ENCODE results near the gene NABP2. TPM values are rescaled to one million over a fixed set of nuclear protein-coding genes. Genes with fewer than 3 reads are reported as not detected.

Gene NABP2
- total RNA-seq, 1 experiment from 2014 or later, result 67.5 TPM

DNA sequence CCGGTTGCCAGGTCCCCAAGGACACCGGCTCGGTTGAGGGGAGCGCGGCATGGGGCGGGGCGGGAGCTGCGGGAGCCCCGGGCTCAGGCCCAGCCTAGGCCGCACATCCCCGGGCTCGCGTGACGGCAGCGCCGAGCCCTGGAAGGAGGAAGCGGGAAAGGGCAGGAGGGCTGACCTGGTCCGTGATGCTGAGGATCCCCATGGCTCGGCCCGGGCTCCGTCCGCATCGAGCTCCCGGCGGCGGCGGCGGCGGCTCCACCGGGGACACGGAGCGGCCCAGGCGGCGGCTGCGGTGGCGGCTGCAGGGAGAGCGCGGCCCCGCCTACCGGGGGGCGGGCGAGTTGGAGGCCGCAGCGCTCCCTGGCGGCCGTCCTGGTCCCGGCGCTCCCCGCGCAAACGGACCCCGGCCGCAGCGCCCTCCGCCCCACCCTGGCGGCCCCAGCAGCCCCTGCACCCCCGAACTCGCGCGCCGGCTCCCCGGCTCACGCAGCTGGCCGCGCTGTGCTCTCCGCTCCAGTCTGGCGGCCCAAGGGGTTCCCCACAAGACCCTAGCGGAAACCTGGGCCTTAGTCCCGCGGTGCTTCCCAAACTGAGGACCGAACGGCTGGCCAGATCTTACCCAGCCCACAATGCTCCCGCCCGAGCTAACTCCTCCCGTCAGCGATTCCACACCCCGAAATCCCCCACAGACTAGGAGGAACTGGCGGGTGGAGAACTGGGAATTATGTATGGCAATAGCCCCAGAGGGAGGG lies 34.1 kb downstream of the NABP2 start, which contains the start of gene ANKRD52:
TSS of gene ANKRD52 (minus strand) at position 317 of the 752 bp plus-strand sequence. CDS start at position 202, 115 bp downstream.
- intact Hi-C loops (cut with micrococcal nuclease; ENCODE audit: unreplicated experiment), result loop anchor here (1.0 to 5.0 kb wide), 2 partner anchors 36 to 65 kb away; partner anchors contain the start of genes NABP2 and RNF41
- TF ChIP-seq EZH2 (IDR thresholded peaks at IDR 0.05; ENCODE audit: borderline replicate concordance, low read depth, low read length, poor library complexity, severe bottlenecking), result no peak
- TF ChIP-seq, protein P1, sequence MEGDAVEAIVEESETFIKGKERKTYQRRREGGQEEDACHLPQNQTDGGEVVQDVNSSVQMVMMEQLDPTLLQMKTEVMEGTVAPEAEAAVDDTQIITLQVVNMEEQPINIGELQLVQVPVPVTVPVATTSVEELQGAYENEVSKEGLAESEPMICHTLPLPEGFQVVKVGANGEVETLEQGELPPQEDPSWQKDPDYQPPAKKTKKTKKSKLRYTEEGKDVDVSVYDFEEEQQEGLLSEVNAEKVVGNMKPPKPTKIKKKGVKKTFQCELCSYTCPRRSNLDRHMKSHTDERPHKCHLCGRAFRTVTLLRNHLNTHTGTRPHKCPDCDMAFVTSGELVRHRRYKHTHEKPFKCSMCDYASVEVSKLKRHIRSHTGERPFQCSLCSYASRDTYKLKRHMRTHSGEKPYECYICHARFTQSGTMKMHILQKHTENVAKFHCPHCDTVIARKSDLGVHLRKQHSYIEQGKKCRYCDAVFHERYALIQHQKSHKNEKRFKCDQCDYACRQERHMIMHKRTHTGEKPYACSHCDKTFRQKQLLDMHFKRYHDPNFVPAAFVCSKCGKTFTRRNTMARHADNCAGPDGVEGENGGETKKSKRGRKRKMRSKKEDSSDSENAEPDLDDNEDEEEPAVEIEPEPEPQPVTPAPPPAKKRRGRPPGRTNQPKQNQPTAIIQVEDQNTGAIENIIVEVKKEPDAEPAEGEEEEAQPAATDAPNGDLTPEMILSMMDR (conservative IDR thresholded peaks at IDR 0.05; ENCODE audit: low read depth, low read length), result peak; percentile 54; the same call in 1 of the 2 replicates
- Histone ChIP-seq H3K9me3 (ENCODE audit: low read depth, low read length, poor library complexity, severe bottlenecking) (no peaks in the 10 kb centered on the region), H3K4me3 (ENCODE audit: low read depth, low read length, poor library complexity, severe bottlenecking) (peak within 1 kb of the TSS; percentile 99), H3K36me3 (ENCODE audit: insufficient read depth, low read length, poor library complexity, severe bottlenecking) (peaks cover 39% of the 10 kb centered on the region), H3K27me3 (replicated peaks; ENCODE audit: insufficient read depth, low read depth, low read length, poor library complexity) (no peaks in the 10 kb centered on the region), H3K4me1 (ENCODE audit: insufficient read depth, low read length, poor library complexity, severe bottlenecking) (peaks cover 20% of the 10 kb centered on the region), H3K27ac (ENCODE audit: low read depth, low read length, poor library complexity, severe bottlenecking) (peak within 1 kb of the TSS; percentile 91)
- BruUV-seq (replicated peaks), result no TSS peak
- CTCF ChIA-PET, result interaction anchor here (0.6 to 1.2 kb wide), 3 partner anchors 9 to 69 kb away, joined by 3 read pairs; partner anchors contain the start of genes COQ10A and SMARCC2
- POLR2A ChIA-PET (ENCODE audit: low non-redundant PET), result no interaction called here
- peak; percentile 89 for DNase-seq (ENCODE audit: low spot score)

DNA sequence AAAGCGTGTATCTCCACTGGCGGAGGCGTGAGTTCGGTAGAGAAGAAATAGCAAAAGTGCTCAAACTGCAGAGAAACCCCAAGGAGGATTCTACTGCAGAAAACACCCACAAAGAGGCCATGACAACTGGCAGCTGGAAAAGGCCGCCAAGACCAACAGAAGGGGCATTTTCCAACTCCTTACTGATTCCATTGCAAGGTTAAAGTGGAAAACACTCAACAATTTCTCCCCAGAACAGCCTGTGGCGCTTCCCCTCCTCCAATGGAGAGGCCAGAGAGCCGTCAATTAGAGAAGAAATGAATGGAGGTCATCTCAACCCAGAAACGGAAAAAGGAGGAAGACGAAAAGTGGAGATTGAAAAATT lies 34.7 kb downstream of the NABP2 start:
- no peaks in the 10 kb centered on the region for H3K9me3 ChIP-seq (ENCODE audit: low read depth, low read length, poor library complexity, severe bottlenecking)
- peak overlapping the region; percentile 91 for H3K27ac ChIP-seq (ENCODE audit: low read depth, low read length, poor library complexity, severe bottlenecking)
- intact Hi-C loops (cut with micrococcal nuclease; ENCODE audit: unreplicated experiment), result loop anchor here (1.0 to 5.0 kb wide), 2 partner anchors 37 to 66 kb away; partner anchors contain the start of genes NABP2 and RNF41
- peaks cover 33% of the 10 kb centered on the region for H3K36me3 ChIP-seq (ENCODE audit: insufficient read depth, low read length, poor library complexity, severe bottlenecking)
- no TSS peak for BruUV-seq (replicated peaks)
- peak overlapping the region; percentile 99 for H3K4me3 ChIP-seq (ENCODE audit: low read depth, low read length, poor library complexity, severe bottlenecking)
- DNase-seq (ENCODE audit: low spot score), result no peak
- ChIA-PET POLR2A (ENCODE audit: low non-redundant PET) (no interaction called here), CTCF (interaction anchor here (1.2 kb wide), 1 partner anchor 70 kb away, joined by 3 read pairs; the partner anchor contains the start of gene SMARCC2)
- H3K4me1 ChIP-seq (ENCODE audit: insufficient read depth, low read length, poor library complexity, severe bottlenecking), result peaks cover 20% of the 10 kb centered on the region
- H3K27me3 ChIP-seq (replicated peaks; ENCODE audit: insufficient read depth, low read depth, low read length, poor library complexity), result no peaks in the 10 kb centered on the region
- TF ChIP-seq, protein P1 (conservative IDR thresholded peaks at IDR 0.05; ENCODE audit: low read depth, low read length), result no peak
- TF ChIP-seq EZH2 (IDR thresholded peaks at IDR 0.05; ENCODE audit: borderline replicate concordance, low read depth, low read length, poor library complexity, severe bottlenecking), result no peak

DNA sequence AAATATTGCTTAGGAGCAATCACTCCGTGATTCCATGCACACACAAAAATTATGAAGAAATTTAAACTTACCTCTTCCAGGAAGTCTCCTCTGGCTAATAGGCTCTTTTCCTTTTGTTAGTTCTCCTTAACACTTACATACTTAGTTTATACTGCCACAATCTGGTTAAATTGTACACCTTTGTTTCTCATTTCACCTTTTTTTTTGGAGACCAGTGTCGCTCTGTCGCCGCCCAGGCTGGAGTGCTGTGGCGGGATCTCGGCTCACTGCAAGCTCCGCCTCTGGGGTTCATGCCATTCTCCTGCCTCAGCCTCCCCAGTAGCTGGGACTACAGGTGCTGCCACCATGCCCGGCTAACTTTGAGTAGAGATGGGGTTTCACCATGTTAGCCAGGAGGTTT lies 36.2 kb downstream of the NABP2 start:
- ChIA-PET CTCF (no interaction called here), POLR2A (ENCODE audit: low non-redundant PET) (no interaction called here)
- Histone ChIP-seq H3K27ac (ENCODE audit: low read depth, low read length, poor library complexity, severe bottlenecking) (no peak overlapping the region), H3K4me3 (ENCODE audit: low read depth, low read length, poor library complexity, severe bottlenecking) (no peak overlapping the region), H3K36me3 (ENCODE audit: insufficient read depth, low read length, poor library complexity, severe bottlenecking) (peaks cover 17% of the 10 kb centered on the region), H3K4me1 (ENCODE audit: insufficient read depth, low read length, poor library complexity, severe bottlenecking) (peaks cover 20% of the 10 kb centered on the region), H3K27me3 (replicated peaks; ENCODE audit: insufficient read depth, low read depth, low read length, poor library complexity) (no peaks in the 10 kb centered on the region), H3K9me3 (ENCODE audit: low read depth, low read length, poor library complexity, severe bottlenecking) (no peaks in the 10 kb centered on the region)
- intact Hi-C loops (cut with micrococcal nuclease; ENCODE audit: unreplicated experiment), result no loop called here
- DNase-seq (ENCODE audit: low spot score), result no peak
- no TSS peak for BruUV-seq (replicated peaks)
- TF ChIP-seq, protein P1 (conservative IDR thresholded peaks at IDR 0.05; ENCODE audit: low read depth, low read length), result no peak
- no peak for TF ChIP-seq EZH2 (IDR thresholded peaks at IDR 0.05; ENCODE audit: borderline replicate concordance, low read depth, low read length, poor library complexity, severe bottlenecking)

Measured in A673 (cell line).